T-helper 2 cell treated with Interferon-gamma antibody and Interleukin-4, amounts not matched to agents 5 μg/mL and 100 μg/mL, for 36 hours (primary cell): Measurements from ENCODE around the gene ADGRA1.
"Not testable (repeated sequence)": the region's sequence is repeated elsewhere in the genome, so short reads cannot be mapped to it uniquely, and the experiment has no call there.

Source experiments
- DNase-seq: peaks from one replicate; pipeline ENCODE4 v3.0.0; 2021; ENCODE audit warnings: low spot score
- H3K27ac Mint-ChIP-seq: one replicate; pipeline ENCODE4 v1.8.0; 2021; ENCODE audit warnings: mild to moderate bottlenecking, mixed read lengths
- H3K27me3 Mint-ChIP-seq: one replicate; pipeline ENCODE4 v1.8.0; 2021; ENCODE audit warnings: low read depth, mixed read lengths
- H3K36me3 Mint-ChIP-seq: one replicate; pipeline ENCODE4 v1.8.0; 2021; ENCODE audit warnings: low read depth, mixed read lengths
- H3K4me1 Mint-ChIP-seq: one replicate; pipeline ENCODE4 v1.8.0; 2021; ENCODE audit warnings: low read depth, mixed read lengths
- H3K4me3 Mint-ChIP-seq: one replicate; pipeline ENCODE4 v1.8.0; 2022; ENCODE audit warnings: mild to moderate bottlenecking, moderate library complexity, mixed read lengths
- H3K9me3 Mint-ChIP-seq: one replicate; pipeline ENCODE4 v1.8.0; 2021; ENCODE audit warnings: mixed read lengths

Gene ADGRA1

DNA sequence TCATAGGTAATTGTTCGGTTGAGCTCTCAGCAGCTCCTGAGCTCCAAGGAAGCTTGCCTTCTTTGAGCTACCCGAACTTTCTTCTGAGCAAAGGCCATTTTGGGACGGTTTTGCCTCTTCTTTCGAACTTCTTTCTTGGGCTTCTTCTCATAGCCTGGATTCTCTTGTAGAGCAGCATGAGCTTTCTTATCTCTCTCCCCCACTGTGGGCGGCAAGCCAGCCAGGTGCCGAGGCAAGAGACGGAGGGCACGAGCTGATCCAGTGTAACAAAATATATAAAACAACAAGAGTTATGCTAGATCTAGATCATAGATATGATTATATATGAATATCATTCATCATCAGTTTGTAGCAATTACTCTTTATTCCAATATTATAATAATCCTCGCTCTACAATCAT is 55.8 kb downstream of the ADGRA1 start:
- no peaks in the 10 kb centered on the region for H3K36me3 Mint-ChIP-seq
- peaks cover 6% of the 10 kb centered on the region for H3K4me1 Mint-ChIP-seq
- no peak overlapping the region for H3K27ac Mint-ChIP-seq
- H3K4me3 Mint-ChIP-seq, result no peak overlapping the region
- DNase-seq, result no peak
- H3K9me3 Mint-ChIP-seq, result peaks cover 5% of the 10 kb centered on the region
- peaks cover 21% of the 10 kb centered on the region for H3K27me3 Mint-ChIP-seq

DNA sequence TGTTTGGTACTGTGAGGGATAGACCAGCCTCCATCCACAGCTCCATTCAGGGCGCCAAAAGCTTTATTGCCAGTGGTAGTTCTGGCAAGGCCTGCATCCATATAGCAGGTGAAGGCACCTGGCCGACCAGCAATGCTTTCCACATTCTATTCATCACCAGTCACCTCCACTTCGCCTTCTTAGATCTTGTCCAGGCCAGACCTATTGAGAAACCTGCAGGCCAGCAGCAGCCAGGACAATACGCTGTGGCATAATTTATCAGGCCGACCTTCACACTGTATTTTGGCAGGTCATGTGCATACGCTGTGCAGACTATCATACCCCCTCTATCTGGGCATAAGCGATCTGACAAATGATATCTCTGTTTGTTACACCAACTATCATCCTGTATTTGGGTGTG is 57.0 kb downstream of the ADGRA1 start:
- H3K4me3 Mint-ChIP-seq, result no peak overlapping the region
- H3K36me3 Mint-ChIP-seq, result no peaks in the 10 kb centered on the region
- peaks cover 8% of the 10 kb centered on the region for H3K9me3 Mint-ChIP-seq
- no peak for DNase-seq
- no peak overlapping the region for H3K27ac Mint-ChIP-seq
- peaks cover 21% of the 10 kb centered on the region for H3K27me3 Mint-ChIP-seq
- H3K4me1 Mint-ChIP-seq, result peaks cover 6% of the 10 kb centered on the region

DNA sequence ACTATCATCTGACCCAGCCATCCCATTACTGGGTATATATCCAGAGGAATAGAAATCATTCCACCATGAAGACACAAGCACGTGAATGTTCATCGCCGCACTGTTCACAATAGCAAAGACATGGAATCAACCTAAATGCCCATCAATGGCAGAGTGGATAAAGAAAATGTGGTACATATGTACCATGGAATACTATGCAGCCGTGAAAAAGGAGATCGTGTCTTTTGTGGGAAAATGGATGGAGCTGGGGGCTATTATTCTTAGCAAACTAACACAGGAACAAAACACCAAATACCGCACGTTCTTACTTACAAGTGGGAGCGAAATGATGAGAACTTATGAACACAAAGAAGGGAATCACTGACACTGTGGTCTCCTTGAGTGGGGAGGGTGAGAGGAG is 62.5 kb downstream of the ADGRA1 start:
- Mint-ChIP-seq H3K9me3 (peaks cover 14% of the 10 kb centered on the region), H3K27ac (no peak overlapping the region), H3K27me3 (peaks cover 18% of the 10 kb centered on the region), H3K4me1 (no peaks in the 10 kb centered on the region), H3K4me3 (no peak overlapping the region), H3K36me3 (no peaks in the 10 kb centered on the region)
- no peak for DNase-seq

DNA sequence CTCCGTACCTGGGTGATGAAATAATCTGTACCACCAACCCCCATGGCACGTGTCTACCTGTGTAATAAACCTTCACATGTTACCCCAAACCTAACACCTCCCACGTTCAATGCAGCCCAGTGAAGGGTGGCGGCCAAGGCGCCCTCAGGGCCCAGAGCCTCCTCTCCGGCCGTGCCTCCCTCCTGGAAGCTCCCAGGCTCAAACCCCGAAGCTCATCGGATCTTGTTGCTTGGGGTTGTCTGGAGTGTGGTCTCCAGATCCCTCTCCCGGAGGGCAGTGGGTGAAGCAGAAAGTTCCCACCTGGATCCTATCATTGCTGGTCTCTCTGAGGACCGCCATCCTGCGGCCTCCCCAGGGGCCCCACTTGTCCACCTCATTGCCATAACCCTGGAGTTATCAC is 62.9 kb downstream of the ADGRA1 start:
- no peak overlapping the region for H3K27ac Mint-ChIP-seq
- DNase-seq, result no peak
- H3K4me3 Mint-ChIP-seq, result no peak overlapping the region
- H3K27me3 Mint-ChIP-seq, result peaks cover 17% of the 10 kb centered on the region
- no peaks in the 10 kb centered on the region for H3K36me3 Mint-ChIP-seq
- H3K4me1 Mint-ChIP-seq, result no peaks in the 10 kb centered on the region
- H3K9me3 Mint-ChIP-seq, result peaks cover 14% of the 10 kb centered on the region

DNA sequence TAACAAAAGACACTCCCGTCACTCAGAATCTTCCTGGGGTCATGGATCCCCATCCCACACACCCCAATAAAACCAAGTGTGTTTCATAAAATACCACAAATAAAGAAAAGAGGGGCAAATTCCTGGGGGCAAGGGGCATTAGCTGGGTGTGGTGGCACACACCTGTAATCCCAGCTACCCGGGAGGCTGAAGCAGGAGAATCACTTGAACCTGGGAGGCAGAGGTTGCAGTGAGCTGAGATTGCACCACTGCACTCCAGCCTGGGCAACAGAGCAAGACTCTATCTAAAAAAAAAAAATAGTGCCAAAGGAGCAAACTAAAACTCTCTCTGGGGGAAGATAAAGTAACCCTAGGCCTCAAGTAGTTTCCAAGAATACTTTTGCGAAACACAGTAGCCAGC is 63.3 kb downstream of the ADGRA1 start:
- peaks cover 17% of the 10 kb centered on the region for H3K27me3 Mint-ChIP-seq
- not testable (repeated sequence) for DNase-seq, H3K36me3 Mint-ChIP-seq, H3K4me3 Mint-ChIP-seq, H3K4me1 Mint-ChIP-seq, H3K27ac Mint-ChIP-seq
- peaks cover 14% of the 10 kb centered on the region for H3K9me3 Mint-ChIP-seq

DNA sequence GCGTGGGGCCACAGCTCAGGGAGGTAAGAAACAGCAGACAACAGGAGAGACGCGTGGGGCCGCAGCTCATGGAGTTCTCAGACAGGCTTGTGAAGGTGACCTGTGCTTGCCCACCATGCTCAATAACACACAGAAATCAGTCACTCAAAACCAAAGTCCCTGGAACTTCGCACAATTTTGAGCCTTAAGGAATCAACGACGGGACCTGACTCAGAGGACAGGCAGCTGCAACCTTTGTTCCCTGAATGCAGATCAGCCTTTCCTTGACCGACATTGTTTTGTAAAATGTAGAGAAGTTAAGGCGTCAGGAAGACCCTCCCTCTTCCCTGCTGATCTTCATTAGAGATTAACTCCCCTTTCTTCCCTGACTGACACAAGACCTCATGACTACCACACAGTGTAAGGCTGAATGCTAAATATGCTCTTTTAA is 63.8 kb downstream of the ADGRA1 start:
- Mint-ChIP-seq H3K27ac (no peak overlapping the region), H3K4me1 (no peaks in the 10 kb centered on the region), H3K36me3 (no peaks in the 10 kb centered on the region), H3K9me3 (peaks cover 14% of the 10 kb centered on the region), H3K27me3 (peaks cover 12% of the 10 kb centered on the region), H3K4me3 (no peak overlapping the region)
- no peak for DNase-seq

DNA sequence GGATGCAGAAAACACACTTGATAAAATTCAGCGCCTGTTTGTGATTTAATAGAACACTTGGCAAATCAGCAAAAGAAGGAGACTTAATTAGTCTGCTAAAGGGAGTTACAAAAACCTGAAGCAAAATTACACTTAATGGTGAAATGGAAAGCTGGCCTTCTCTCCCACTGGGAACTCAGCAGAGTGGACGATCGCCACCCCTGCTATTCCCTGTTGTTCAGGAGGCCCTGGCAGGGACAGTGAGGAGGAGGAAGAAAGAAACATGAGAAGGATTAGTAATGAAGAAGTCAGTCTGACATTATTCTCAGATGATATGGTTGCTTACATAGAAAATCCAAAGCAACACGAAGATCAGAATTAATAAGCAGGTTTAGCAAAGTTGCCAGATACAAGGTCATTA is 66.7 kb downstream of the ADGRA1 start:
- DNase-seq, result no peak
- Mint-ChIP-seq H3K4me1 (no peaks in the 10 kb centered on the region), H3K27ac (no peak overlapping the region), H3K9me3 (peaks cover 9% of the 10 kb centered on the region), H3K4me3 (no peak overlapping the region), H3K27me3 (no peaks in the 10 kb centered on the region), H3K36me3 (no peaks in the 10 kb centered on the region)

DNA sequence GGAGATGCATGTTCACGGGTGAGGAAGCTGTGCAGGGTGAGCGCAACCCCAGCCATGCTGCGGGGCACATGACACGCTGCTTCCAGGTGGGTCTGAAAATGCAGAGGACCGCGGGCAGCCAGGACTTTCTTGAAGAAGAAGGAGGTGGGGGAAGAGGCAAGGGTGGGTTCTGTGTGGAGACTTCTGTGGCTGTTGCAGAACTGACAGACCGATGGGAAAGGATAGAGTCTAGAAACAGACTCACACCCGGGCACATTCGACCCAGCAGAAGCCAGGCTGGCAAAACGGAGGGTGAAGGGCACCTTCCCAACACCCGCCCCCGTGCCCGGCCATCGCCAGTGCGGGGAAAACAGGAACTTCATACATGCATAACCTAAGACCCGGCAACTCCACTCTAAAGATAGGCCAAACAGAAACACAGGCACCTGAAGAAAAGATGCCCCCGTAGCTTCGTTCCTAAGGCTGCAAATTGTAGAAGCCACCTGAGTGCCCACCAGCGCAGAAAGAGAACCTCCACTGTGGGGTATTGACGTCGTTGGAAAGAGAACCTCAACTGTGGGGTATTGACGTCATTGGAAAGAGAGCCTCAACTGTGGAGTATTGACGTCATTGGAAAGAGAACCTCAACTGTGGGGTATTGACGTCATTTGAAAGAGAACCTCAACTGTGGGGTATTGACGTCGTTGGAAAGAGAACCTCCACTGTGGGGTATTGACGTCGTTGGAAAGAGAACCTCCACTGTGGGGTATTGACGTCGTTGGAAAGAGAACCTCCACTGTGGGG is 67.5 kb downstream of the ADGRA1 start:
- DNase-seq, result no peak
- Mint-ChIP-seq H3K9me3 (peaks cover 1% of the 10 kb centered on the region), H3K4me3 (no peak overlapping the region), H3K27ac (no peak overlapping the region), H3K36me3 (no peaks in the 10 kb centered on the region), H3K27me3 (no peaks in the 10 kb centered on the region), H3K4me1 (no peaks in the 10 kb centered on the region)

DNA sequence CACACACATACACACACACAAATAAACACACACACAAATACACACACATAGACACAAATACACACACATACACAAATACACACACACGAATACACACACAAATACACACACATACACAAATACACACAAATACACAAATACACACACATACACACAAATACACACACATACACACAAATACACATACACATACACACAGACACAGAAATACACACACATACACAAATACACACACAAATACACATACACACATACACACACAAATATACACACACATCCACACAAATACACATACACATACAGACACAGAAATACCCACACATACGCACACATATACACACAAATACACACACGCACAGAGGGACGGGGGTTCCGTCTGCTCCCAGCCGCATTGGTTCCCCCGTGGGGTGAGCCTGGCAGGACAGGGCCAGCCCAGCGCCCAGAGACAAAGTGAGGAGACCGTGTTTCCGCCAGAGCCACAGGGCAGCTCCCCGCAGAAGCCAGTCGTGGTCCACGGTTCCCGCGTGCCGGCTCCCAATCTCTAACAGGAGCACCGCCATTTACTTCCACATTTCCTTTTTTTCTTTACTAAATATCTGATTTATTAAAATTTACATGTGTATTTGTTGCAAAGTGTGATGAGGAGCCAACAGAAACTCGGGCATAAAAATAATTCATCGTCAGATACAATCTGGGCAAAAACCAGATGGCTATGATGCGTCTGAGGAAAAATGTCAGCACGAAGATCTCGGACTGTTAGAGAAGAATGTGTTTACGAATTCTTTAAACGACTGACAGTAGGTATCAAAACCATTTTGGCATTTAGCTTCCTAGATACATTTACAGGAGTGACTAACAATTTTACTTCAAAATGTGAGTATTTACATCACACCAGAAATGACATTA is 69.2 kb downstream of the ADGRA1 start:
- Mint-ChIP-seq H3K9me3 (no peaks in the 10 kb centered on the region), H3K4me3 (no peak overlapping the region), H3K27ac (no peak overlapping the region), H3K4me1 (no peaks in the 10 kb centered on the region), H3K36me3 (no peaks in the 10 kb centered on the region), H3K27me3 (peaks cover 4% of the 10 kb centered on the region)
- DNase-seq, result no peak

DNA sequence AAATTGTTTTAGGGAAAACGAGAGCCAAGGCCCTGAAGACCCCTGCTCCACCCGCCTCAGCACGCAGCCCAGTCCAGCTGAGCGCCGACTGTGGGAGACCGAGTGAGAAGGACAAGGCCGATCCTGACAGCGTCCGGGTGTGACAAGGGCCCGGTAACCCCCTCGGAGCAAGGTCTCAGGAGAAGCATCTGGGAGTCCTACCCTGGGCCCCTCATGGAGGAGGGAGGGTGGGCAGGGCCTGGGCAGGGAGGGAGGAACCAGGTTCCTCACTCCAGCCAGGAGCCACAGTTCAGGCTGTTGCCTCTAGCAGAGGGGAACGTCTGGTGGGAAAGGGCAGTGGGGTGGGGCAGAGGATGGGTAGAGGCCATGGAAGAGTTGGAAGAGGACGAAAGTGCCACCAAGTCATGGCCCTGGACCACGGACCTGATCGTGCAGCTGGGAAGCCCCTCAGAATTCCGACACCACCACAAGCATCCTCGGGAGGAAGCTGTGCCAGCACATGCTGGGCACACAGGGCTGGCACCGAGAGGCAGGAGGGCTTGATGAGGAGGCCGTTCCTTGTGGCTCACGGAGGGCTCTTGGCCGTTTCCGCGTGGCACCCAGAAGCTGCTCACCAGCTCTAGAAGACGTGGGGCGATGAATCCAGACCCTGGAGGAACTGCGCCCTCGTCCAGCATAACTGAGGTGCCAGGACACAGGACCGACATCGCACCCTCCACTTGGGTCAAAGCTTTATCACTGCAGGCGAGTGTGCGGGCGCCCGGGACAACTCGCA is 70.1 kb downstream of the ADGRA1 start:
- no peak for DNase-seq
- no peak overlapping the region for H3K4me3 Mint-ChIP-seq
- no peak overlapping the region for H3K27ac Mint-ChIP-seq
- peaks cover 4% of the 10 kb centered on the region for H3K27me3 Mint-ChIP-seq
- H3K4me1 Mint-ChIP-seq, result no peaks in the 10 kb centered on the region
- no peaks in the 10 kb centered on the region for H3K9me3 Mint-ChIP-seq
- H3K36me3 Mint-ChIP-seq, result no peaks in the 10 kb centered on the region

DNA sequence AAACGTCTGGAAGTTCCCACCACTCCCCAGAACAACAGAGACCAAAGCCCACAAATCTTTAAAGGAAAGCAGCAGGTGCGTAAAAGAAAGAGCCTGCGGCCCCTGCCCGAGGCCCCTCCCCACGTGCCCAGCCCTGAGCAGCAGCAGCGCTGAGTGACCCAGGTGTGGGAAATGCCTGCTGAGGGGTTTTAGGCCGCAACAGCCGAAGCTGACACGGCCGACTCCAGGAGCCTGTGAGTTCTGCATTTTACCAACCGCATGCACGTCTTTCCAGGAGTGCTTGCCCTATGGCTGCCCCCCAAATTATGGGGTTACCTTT is 70.7 kb downstream of the ADGRA1 start:
- Mint-ChIP-seq H3K36me3 (no peaks in the 10 kb centered on the region), H3K9me3 (no peaks in the 10 kb centered on the region), H3K4me3 (no peak overlapping the region), H3K4me1 (no peaks in the 10 kb centered on the region), H3K27me3 (peaks cover 4% of the 10 kb centered on the region), H3K27ac (no peak overlapping the region)
- no peak for DNase-seq

DNA sequence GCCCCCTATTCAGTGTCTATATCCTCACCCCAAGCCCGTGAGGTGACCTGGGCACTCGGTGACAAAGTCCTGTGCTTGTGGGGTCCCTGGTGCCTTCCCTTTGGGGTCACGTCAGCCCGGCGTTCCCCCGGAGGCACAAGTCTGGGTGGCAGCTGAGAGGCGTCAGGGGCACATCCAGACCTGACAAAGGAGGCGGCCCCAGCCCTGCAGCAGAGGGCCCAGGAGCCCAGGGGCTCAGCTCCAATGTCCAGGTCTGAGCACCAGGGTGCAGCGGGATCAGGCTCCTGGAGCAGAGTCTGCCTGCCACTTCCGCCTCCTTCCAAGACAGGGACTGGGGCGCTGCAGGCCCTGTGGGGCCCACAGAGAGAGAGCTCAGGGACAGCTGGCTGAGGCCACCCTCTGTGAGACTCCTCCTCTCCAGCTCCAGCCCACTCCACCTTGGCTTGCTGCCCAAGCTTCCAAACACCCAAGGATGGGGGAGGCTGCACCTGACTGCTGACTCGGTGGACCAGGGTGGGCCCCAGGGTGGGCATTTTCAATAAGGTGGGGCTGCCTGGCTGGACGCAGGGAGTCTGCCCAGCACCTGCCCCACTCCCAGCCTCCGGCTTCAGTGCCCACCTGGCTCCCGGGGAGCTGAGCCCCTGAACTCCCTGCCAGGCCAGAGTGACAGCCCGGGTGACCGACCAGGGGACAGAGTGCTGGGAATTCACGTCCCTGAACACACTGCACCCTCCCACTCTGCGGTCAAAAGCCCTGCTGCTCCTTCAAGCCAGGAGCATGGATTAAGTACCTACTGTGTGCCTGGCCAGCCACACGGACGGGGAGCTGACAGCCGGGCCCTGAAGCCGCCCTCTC is 71.3 kb downstream of the ADGRA1 start:
- no peak overlapping the region for H3K4me3 Mint-ChIP-seq
- peaks cover 4% of the 10 kb centered on the region for H3K27me3 Mint-ChIP-seq

DNA sequence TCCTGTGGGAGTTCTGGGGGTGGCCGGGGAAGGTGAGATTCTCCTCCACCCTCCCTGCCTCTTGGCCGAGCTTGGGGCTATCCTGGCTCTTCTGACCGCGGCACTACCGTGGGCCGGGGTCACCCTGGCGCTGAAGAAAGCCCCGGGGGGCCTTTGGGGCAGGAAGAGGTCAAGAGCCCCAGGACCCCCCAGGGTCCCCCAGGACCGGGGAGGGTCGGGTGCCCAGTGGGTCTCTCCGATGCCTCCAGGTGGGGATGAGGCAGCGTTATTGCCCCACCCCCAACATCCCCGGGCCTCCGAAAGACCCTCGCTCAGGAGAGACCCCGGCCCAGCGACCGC is 71.9 kb downstream of the ADGRA1 start:
- no peak overlapping the region for H3K4me3 Mint-ChIP-seq
- no peak overlapping the region for H3K27ac Mint-ChIP-seq
- peaks cover 4% of the 10 kb centered on the region for H3K27me3 Mint-ChIP-seq
- H3K36me3 Mint-ChIP-seq, result no peaks in the 10 kb centered on the region
- no peak for DNase-seq
- no peaks in the 10 kb centered on the region for H3K9me3 Mint-ChIP-seq
- H3K4me1 Mint-ChIP-seq, result no peaks in the 10 kb centered on the region

More for the DNA sequence above, 71.3 kb downstream of the ADGRA1 start:
- Mint-ChIP-seq H3K27ac (no peak overlapping the region), H3K9me3 (no peaks in the 10 kb centered on the region), H3K36me3 (no peaks in the 10 kb centered on the region), H3K4me1 (no peaks in the 10 kb centered on the region)
- DNase-seq, result no peak
